Liver (tissue), 9 donors: ENCODE data around the gene AKT1S1. TPM values are rescaled to one million over a fixed set of nuclear protein-coding genes. Genes with fewer than 3 reads are reported as not detected.

Source experiments
- DNase-seq: peaks from one replicate; pipeline ENCODE4 v3.0.0-alpha.2; 2017; ENCODE audit warnings: low spot score
- H3K27ac ChIP-seq, 2 donors: one replicate each; pipeline ENCODE4 v1.7.0; 2013; ENCODE audit warnings: inconsistent platforms in 2 of 2, low read length in 2 of 2, control low read depth in 1 of 2, low read depth in 1 of 2, mild to moderate bottlenecking in 1 of 2
- H3K27me3 ChIP-seq, 4 donors: one replicate each; pipeline versions ENCODE4 v1.6.1 to v1.7.0; 2013; ENCODE audit warnings: low read length in 3 of 4, inconsistent platforms in 1 of 4, mild to moderate bottlenecking in 1 of 4, moderate library complexity in 1 of 4; ENCODE audit not compliant: control insufficient read depth in 4 of 4, insufficient read depth in 4 of 4
- H3K36me3 ChIP-seq, 4 donors: one replicate each; pipeline versions ENCODE4 v1.6.1 to v1.7.0; 2013; ENCODE audit warnings: low read length in 3 of 4, mild to moderate bottlenecking in 3 of 4, low read depth in 1 of 4, moderate library complexity in 1 of 4; ENCODE audit not compliant: control insufficient read depth in 4 of 4, insufficient read depth in 3 of 4
- H3K4me1 ChIP-seq, 4 donors: one replicate each; pipeline versions ENCODE4 v1.6.1 to v1.7.0; 2013; ENCODE audit warnings: low read length in 3 of 4, mild to moderate bottlenecking in 3 of 4, moderate library complexity in 1 of 4; ENCODE audit not compliant: control insufficient read depth in 4 of 4, insufficient read depth in 4 of 4
- H3K4me3 ChIP-seq, 3 donors: one replicate each; pipeline versions ENCODE4 v1.6.1 to v1.7.0; 2013; ENCODE audit warnings: low read length in 3 of 3, control low read depth in 1 of 3, low read depth in 1 of 3, mild to moderate bottlenecking in 1 of 3
- H3K9ac ChIP-seq, 2 donors: one replicate each; pipeline ENCODE4 v1.7.0; 2013; ENCODE audit warnings: low read length in 2 of 2, mild to moderate bottlenecking in 2 of 2, moderate library complexity in 2 of 2, control low read depth in 1 of 2, low read depth in 1 of 2
- H3K9me3 ChIP-seq, 4 donors: one replicate each; pipeline versions ENCODE4 v1.6.1 to v1.7.0; 2013; ENCODE audit warnings: low read length in 3 of 4; ENCODE audit not compliant: control insufficient read depth in 4 of 4
- EGR1 ChIP-seq, 2 donors: IDR thresholded peaks; 2 replicates each; pipeline ENCODE4 v1.6.1; 2016 to 2018; ENCODE audit warnings: antibody characterized with exemption in 2 of 2, low read depth in 2 of 2
- FOXA1 ChIP-seq: IDR thresholded peaks from 2 replicates; pipeline ENCODE4 v1.6.1; 2016; ENCODE audit warnings: antibody characterized with exemption
- FOXA2 ChIP-seq: IDR thresholded peaks from 2 replicates; pipeline ENCODE4 v1.6.1; 2016; ENCODE audit warnings: antibody characterized with exemption
- GABPA ChIP-seq, 2 donors: IDR thresholded peaks in 1 of 2; conservative IDR thresholded peaks in 1 of 2; 2 replicates each; pipeline ENCODE4 v1.6.1; 2016; ENCODE audit warnings: antibody characterized with exemption in 2 of 2, mild to moderate bottlenecking in 1 of 2, moderate library complexity in 1 of 2
- HNF4A ChIP-seq, 2 donors: conservative IDR thresholded peaks; 2 replicates each; pipeline ENCODE4 v1.6.1; 2016; ENCODE audit warnings: antibody characterized with exemption in 2 of 2, mild to moderate bottlenecking in 2 of 2
- HNF4G ChIP-seq: IDR thresholded peaks from 2 replicates; pipeline ENCODE4 v1.6.1; 2016; ENCODE audit warnings: antibody characterized with exemption
- JUND ChIP-seq, 2 donors: IDR thresholded peaks; 2 replicates each; pipeline ENCODE4 v1.6.1; 2016; ENCODE audit warnings: antibody characterized with exemption in 2 of 2
- NR2F2 ChIP-seq: IDR thresholded peaks from 2 replicates; pipeline ENCODE4 v1.6.1; 2016; ENCODE audit warnings: antibody characterized with exemption
- RAD21 ChIP-seq, 2 donors: IDR thresholded peaks; 2 replicates each; pipeline ENCODE4 v1.6.1; 2016; ENCODE audit warnings: antibody characterized with exemption in 2 of 2, mild to moderate bottlenecking in 2 of 2
- RXRA ChIP-seq, 2 donors: IDR thresholded peaks; 2 replicates each; pipeline ENCODE4 v1.6.1; 2017 to 2018; ENCODE audit warnings: antibody characterized with exemption in 2 of 2, mild to moderate bottlenecking in 1 of 2
- SP1 ChIP-seq: IDR thresholded peaks from 2 replicates; pipeline ENCODE4 v1.6.1; 2018; ENCODE audit warnings: antibody characterized with exemption, mild to moderate bottlenecking
- TAF1 ChIP-seq: conservative IDR thresholded peaks from 2 replicates; pipeline ENCODE4 v1.6.1; 2016; ENCODE audit warnings: antibody characterized with exemption, mild to moderate bottlenecking
- WGBS: extraction: QIAGEN DNeasy Blood & Tissue Kit; methylation state at CpG from one replicate; pipeline ENCODE4 v1.1.7; 2013; 5-methylcytosine and 5-hydroxymethylcytosine counted together
- polyA plus RNA-seq, 2 donors: library from polyadenylated mRNA; stranded (reverse) in 1 of 2; unstranded in 1 of 2; fragments of 200-250 nt in 1 of 2; fragments of >200 nt in 1 of 2; fragmentation: Nextera tagmentation in 1 of 2; extraction: Ambion mirVana in 1 of 2; gene quantifications; one replicate each; pipeline versions ENCODE4 v1.2.1 to v1.2.3, GENCODE V29; 2013 to 2015
- total RNA-seq, 2 donors: library from RNA; depleted of rRNA; stranded (reverse); fragments of >200 nt; gene quantifications; one replicate each; pipeline ENCODE4 v1.2.3, GENCODE V29; 2014
- TF ChIP-seq, protein P1 (sequence below): IDR thresholded peaks from 2 replicates; pipeline ENCODE4 v1.6.1; 2016; ENCODE audit warnings: antibody characterized with exemption, mild to moderate bottlenecking
- TF ChIP-seq, protein P2 (sequence below): fragments of 150-350 bp; IDR thresholded peaks from 2 replicates; pipeline ENCODE4 v1.5.1; 2017; ENCODE audit warnings: improper control_type of control experiment, low read depth, low read length; ENCODE audit not compliant: missing input control
- TF ChIP-seq, protein P3 (sequence below): IDR thresholded peaks from 2 replicates; pipeline ENCODE4 v1.6.1; 2016; ENCODE audit warnings: antibody characterized with exemption
- donor health status: healthy.
- donor health status: healthy.
- donor health status: healthy.
- donor health status: healthy.
- donor health status: healthy.

The AKT1S1 gene
- total and polyA plus RNA-seq, 4 donors = 6.8 to 43.9 (median 12.9) TPM

DNA sequence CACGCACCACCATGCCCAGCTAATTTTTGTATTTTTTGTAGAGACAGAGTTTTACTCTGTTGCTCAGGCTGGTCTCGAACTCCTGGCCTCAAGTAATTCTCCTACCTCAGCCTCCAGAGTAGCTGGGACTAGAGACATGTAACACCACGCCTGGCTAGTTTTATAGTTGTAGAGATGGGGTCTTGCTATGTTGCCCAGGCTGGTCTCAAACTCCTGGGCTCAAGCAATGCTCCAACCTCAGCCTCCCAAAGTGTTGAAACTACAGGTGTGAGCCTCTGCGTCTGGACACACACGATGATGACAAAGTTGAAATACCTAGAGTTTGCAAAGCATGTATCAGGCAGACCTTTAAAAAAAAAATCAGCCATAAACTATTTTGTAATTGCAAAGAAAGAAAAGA, 30.7 kb downstream of the AKT1S1 start:
- no peak overlapping the region for H3K27ac ChIP-seq
- no peaks in the 10 kb centered on the region for H3K9me3 ChIP-seq
- no peak for DNase-seq
- H3K4me3 ChIP-seq = no peak overlapping the region
- TF ChIP-seq RXRA (IDR thresholded peaks at IDR 0.05) (no peak), JUND (IDR thresholded peaks at IDR 0.05) (no peak), NR2F2 (no peak), FOXA1 (no peak), GABPA (IDR thresholded peaks at IDR 0.05 in 1 of 2, conservative IDR thresholded peaks at IDR 0.05 in 1 of 2) (no peak), FOXA2 (no peak)
- TF ChIP-seq, protein P1, sequence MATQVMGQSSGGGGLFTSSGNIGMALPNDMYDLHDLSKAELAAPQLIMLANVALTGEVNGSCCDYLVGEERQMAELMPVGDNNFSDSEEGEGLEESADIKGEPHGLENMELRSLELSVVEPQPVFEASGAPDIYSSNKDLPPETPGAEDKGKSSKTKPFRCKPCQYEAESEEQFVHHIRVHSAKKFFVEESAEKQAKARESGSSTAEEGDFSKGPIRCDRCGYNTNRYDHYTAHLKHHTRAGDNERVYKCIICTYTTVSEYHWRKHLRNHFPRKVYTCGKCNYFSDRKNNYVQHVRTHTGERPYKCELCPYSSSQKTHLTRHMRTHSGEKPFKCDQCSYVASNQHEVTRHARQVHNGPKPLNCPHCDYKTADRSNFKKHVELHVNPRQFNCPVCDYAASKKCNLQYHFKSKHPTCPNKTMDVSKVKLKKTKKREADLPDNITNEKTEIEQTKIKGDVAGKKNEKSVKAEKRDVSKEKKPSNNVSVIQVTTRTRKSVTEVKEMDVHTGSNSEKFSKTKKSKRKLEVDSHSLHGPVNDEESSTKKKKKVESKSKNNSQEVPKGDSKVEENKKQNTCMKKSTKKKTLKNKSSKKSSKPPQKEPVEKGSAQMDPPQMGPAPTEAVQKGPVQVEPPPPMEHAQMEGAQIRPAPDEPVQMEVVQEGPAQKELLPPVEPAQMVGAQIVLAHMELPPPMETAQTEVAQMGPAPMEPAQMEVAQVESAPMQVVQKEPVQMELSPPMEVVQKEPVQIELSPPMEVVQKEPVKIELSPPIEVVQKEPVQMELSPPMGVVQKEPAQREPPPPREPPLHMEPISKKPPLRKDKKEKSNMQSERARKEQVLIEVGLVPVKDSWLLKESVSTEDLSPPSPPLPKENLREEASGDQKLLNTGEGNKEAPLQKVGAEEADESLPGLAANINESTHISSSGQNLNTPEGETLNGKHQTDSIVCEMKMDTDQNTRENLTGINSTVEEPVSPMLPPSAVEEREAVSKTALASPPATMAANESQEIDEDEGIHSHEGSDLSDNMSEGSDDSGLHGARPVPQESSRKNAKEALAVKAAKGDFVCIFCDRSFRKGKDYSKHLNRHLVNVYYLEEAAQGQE = no peak
- no peaks in the 10 kb centered on the region for H3K27me3 ChIP-seq
- 76% methylated on average over 5 of the region's 5 CpGs for WGBS
- H3K4me1 ChIP-seq = peaks cover 0 to 8% (median 3%) of the 10 kb centered on the region in 4 donors
- no peaks in the 10 kb centered on the region for H3K36me3 ChIP-seq
- H3K9ac ChIP-seq = no peak overlapping the region

DNA sequence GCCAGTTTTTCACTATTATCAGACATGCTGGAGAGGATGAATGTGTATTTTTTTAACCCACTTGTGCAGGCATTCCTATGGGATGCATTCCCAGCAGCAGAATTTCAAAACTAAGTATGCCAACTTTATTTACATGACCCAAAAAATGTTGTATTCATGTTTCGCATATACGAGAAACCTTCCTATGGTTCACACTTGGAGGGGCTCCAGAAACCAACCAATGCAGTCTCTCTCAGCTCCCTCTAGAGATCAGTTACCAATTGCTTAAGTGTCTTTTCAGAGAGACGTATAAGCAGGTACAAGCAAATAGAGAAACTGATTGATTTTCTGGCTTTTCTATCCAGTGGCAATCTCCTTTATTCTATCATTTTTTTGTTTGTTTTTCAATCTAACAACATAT, 31.7 kb downstream of the AKT1S1 start:
- 61% methylated on average over 3 of the region's 3 CpGs for WGBS
- Histone ChIP-seq H3K27ac (no peak overlapping the region), H3K27me3 (no peaks in the 10 kb centered on the region), H3K9me3 (no peaks in the 10 kb centered on the region), H3K9ac (no peak overlapping the region), H3K36me3 (no peaks in the 10 kb centered on the region), H3K4me1 (peaks cover 0 to 8% (median 3%) of the 10 kb centered on the region in 4 donors), H3K4me3 (no peak overlapping the region)
- TF ChIP-seq, protein P2, sequence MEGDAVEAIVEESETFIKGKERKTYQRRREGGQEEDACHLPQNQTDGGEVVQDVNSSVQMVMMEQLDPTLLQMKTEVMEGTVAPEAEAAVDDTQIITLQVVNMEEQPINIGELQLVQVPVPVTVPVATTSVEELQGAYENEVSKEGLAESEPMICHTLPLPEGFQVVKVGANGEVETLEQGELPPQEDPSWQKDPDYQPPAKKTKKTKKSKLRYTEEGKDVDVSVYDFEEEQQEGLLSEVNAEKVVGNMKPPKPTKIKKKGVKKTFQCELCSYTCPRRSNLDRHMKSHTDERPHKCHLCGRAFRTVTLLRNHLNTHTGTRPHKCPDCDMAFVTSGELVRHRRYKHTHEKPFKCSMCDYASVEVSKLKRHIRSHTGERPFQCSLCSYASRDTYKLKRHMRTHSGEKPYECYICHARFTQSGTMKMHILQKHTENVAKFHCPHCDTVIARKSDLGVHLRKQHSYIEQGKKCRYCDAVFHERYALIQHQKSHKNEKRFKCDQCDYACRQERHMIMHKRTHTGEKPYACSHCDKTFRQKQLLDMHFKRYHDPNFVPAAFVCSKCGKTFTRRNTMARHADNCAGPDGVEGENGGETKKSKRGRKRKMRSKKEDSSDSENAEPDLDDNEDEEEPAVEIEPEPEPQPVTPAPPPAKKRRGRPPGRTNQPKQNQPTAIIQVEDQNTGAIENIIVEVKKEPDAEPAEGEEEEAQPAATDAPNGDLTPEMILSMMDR = no peak
- TF ChIP-seq RAD21 (IDR thresholded peaks at IDR 0.05) (no peak), FOXA2 (no peak), TAF1 (no peak)
- DNase-seq = no peak

DNA sequence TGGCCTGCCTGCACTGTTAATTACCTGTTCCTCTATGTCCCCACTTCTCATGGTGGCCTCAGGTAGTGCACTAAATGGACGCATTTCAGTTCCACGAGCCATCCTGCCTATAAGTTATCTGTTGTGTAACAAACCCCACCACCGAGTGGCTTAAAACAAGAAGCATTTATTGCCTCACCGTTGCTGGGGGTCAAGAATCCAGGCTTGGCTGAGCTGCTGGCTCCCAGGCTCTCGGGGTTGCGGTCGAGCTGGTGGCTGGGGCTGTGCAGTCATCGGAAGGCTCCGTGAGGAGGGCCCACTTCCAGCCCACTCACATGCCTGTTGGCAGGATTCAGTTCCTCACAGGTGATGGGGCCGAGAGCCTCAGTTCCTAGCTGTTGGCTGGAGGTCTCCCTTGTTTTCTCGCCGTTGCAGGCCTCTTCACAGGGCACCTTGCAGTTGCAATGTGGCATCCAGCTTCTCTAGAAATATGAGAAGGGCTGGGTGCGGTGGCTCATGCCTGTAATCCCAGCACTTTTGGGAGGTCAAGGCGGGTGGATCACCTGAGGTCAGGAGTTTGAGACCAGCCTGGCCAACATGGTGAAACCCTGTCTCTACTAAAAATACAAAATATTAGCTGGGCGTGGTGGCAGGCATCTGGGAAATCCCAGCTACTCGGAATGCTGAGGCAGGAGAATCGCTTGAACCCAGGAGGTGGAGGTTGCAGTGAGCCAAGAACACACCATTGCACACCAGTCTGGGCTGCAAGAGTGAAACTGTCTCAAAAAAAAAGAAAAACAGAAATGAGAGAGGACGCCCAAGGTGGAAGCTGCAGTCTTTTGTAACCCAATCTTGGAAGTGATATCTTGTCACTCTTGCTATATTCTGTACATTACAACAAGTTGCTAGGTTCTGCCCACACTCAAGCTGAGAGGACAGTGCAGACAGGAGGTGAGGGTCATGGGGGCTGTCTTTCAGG, 32.7 kb downstream of the AKT1S1 start:
- Histone ChIP-seq H3K9me3 (no peaks in the 10 kb centered on the region), H3K27ac (no peak overlapping the region), H3K9ac (no peak overlapping the region), H3K4me3 (no peak overlapping the region), H3K27me3 (no peaks in the 10 kb centered on the region), H3K4me1 (no peaks in the 10 kb centered on the region), H3K36me3 (peaks cover 0 to 5% (median 2%) of the 10 kb centered on the region in 4 donors)
- WGBS = 82% methylated on average over 18 of the region's 18 CpGs
- no peak for TF ChIP-seq FOXA2
- no peak for TF ChIP-seq RAD21 (IDR thresholded peaks at IDR 0.05)
- TF ChIP-seq HNF4G = no peak
- TF ChIP-seq, protein P3, sequence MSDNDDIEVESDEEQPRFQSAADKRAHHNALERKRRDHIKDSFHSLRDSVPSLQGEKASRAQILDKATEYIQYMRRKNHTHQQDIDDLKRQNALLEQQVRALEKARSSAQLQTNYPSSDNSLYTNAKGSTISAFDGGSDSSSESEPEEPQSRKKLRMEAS = no peak
- TF ChIP-seq EGR1 (IDR thresholded peaks at IDR 0.05; ENCODE audit: low read depth in 2 of 2) = no peak
- no peak for TF ChIP-seq SP1
- TF ChIP-seq TAF1 = no peak
- TF ChIP-seq NR2F2 = no peak
- no peak for TF ChIP-seq HNF4A (conservative IDR thresholded peaks at IDR 0.05)
- no peak for TF ChIP-seq JUND (IDR thresholded peaks at IDR 0.05)
- DNase-seq = no peak
